HepG2 (cell line): ENCODE results near the gene BLCAP. TPM values are rescaled to one million over a fixed set of nuclear protein-coding genes. Genes with fewer than 3 reads are reported as not detected.

Experiments
- ARID5B ChIP-seq: IDR thresholded peaks from 2 replicates; pipeline ENCODE4 v1.4.0; 2020; ENCODE audit warnings: mild to moderate bottlenecking, missing genetic modification reagents
- ELF4 ChIP-seq: sonication (generic); formaldehyde crosslinking; IDR thresholded peaks from 2 replicates; pipeline ENCODE4 v1.5.0; 2020; ENCODE audit warnings: missing genetic modification reagents, mild to moderate bottlenecking, moderate library complexity, borderline replicate concordance
- EP300 ChIP-seq, 3 experiments: sonication (generic) in 1 of 3; formaldehyde crosslinking in 1 of 3; IDR thresholded peaks; 2 replicates each; pipeline versions ENCODE4 v1.5.1 to v1.6.1; 2011 to 2020; ENCODE audit warnings: low read depth in 2 of 3, low read length in 2 of 3, borderline replicate concordance in 1 of 3, improper control_type of control experiment in 1 of 3, mild to moderate bottlenecking in 1 of 3, missing genetic modification reagents in 1 of 3, moderate library complexity in 1 of 3
- FOXA3 ChIP-seq: IDR thresholded peaks from 2 replicates; pipeline ENCODE4 v1.6.1; 2016; ENCODE audit warnings: missing genetic modification reagents, missing compliant biosample characterization
- GABPB1 ChIP-seq: IDR thresholded peaks from 2 replicates; pipeline ENCODE4 v1.6.1; 2016; ENCODE audit warnings: mild to moderate bottlenecking, missing genetic modification reagents, moderate library complexity, missing compliant biosample characterization
- GMEB2 ChIP-seq: IDR thresholded peaks from 2 replicates; pipeline ENCODE4 v1.6.1; 2016; ENCODE audit warnings: missing biosample characterization, missing genetic modification reagents, low read depth
- MEF2D ChIP-seq: sonication (generic); formaldehyde crosslinking; IDR thresholded peaks from 2 replicates; pipeline ENCODE4 v1.5.1; 2020; ENCODE audit warnings: mild to moderate bottlenecking, missing genetic modification reagents
- NFIC ChIP-seq: IDR thresholded peaks from 2 replicates; pipeline ENCODE4 v1.6.1; 2012; ENCODE audit warnings: mild to moderate bottlenecking, low read length, inconsistent platforms
- PAXIP1 ChIP-seq: sonication (generic); formaldehyde crosslinking; conservative IDR thresholded peaks from 2 replicates; pipeline ENCODE4 v1.4.0; 2020; ENCODE audit warnings: mild to moderate bottlenecking, missing genetic modification reagents, moderate library complexity
- POGK ChIP-seq: sonication (generic); formaldehyde crosslinking; conservative IDR thresholded peaks from 2 replicates; pipeline ENCODE4 v1.8.0; 2022; ENCODE audit warnings: mild to moderate bottlenecking, moderate library complexity, missing genetic modification reagents
- SPEN ChIP-seq: sonication (generic); formaldehyde crosslinking; IDR thresholded peaks from 2 replicates; pipeline ENCODE4 v1.5.1; 2020; ENCODE audit warnings: low read depth, mild to moderate bottlenecking, missing genetic modification reagents
- TOE1 ChIP-seq: sonication (generic); formaldehyde crosslinking; IDR thresholded peaks from 2 replicates; pipeline ENCODE4 v1.4.0; 2020; ENCODE audit warnings: mild to moderate bottlenecking, missing genetic modification reagents
- ZBTB2 ChIP-seq: sonication (generic); formaldehyde crosslinking; IDR thresholded peaks from 2 replicates; pipeline ENCODE4 v1.8.0; 2022; ENCODE audit warnings: low read depth, missing genetic modification reagents
- ZFP36L2 ChIP-seq: sonication (generic); formaldehyde crosslinking; IDR thresholded peaks from 2 replicates; pipeline ENCODE4 v1.4.0; 2020; ENCODE audit warnings: missing genetic modification reagents
- ZNF3 ChIP-seq: IDR thresholded peaks from 2 replicates; pipeline ENCODE4 v1.7.0; 2017; ENCODE audit warnings: inconsistent platforms
- ZNF678 ChIP-seq: sonication (generic); formaldehyde crosslinking; IDR thresholded peaks from 2 replicates; pipeline ENCODE4 v1.4.0; 2020; ENCODE audit warnings: mild to moderate bottlenecking, missing genetic modification reagents
- ZNF724P ChIP-seq: sonication (generic); formaldehyde crosslinking; IDR thresholded peaks from 2 replicates; pipeline ENCODE4 v1.8.0; 2022; ENCODE audit warnings: missing genetic modification reagents, borderline replicate concordance
- polyA plus RNA-seq, 8 experiments: library from polyadenylated mRNA; depleted of rRNA in 3 of 8; stranded (reverse) in 7 of 8; unstranded in 1 of 8; fragments of >200 nt; fragmentation: Illumina TruSeq in 4 of 8; extraction: Trizol in 4 of 8; gene quantifications; 2 replicates each; pipeline versions ENCODE4 v1.2.1 to v1.2.3, GENCODE V29; 2011 to 2016; ENCODE audit warnings: low read depth in 4 of 8, missing spikeins in 1 of 8, mixed read lengths in 1 of 8; ENCODE audit not compliant: insufficient read depth in 1 of 8
- total RNA-seq, 5 experiments: library from RNA; depleted of rRNA; stranded (reverse); fragments of >200 nt; fragmentation: Illumina TruSeq; extraction: Trizol; gene quantifications; 2 replicates each; pipeline ENCODE4 v1.2.3, GENCODE V29; 2016; ENCODE audit warnings: low read depth in 1 of 5

Gene BLCAP
- total and polyA plus RNA-seq, 2 of the 13 experiments (the other 11 are each of a cell fraction or from before 2014, with no cell fraction given): 52.4 to 86.8 TPM

- TF ChIP-seq ZBTB2 (no peak), EP300 (IDR thresholded peaks at IDR 0.05; ENCODE audit: low read depth in 2 of 2, low read length in 2 of 2) (peak in 1 of 2 experiments; percentile 55; a peak in 1 of 4 replicates), EP300 (CRISPR knock-in tag; IDR thresholded peaks at IDR 0.05; ENCODE audit: borderline replicate concordance) (no peak), ELF4 (CRISPR knock-in tag) (no peak), ZNF3 (CRISPR knock-in tag) (no peak), GMEB2 (CRISPR knock-in tag) (no peak), FOXA3 (CRISPR knock-in tag) (peak; percentile 51; the same call in 1 of the 2 replicates), GABPB1 (no peak), MEF2D (CRISPR knock-in tag) (no peak), SPEN (CRISPR knock-in tag) (no peak), TOE1 (CRISPR knock-in tag) (no peak), PAXIP1 (peak; percentile 57), ZNF724P (CRISPR knock-in tag) (peak; percentile 59; the same call in 1 of the 2 replicates), ARID5B (peak; percentile 81), ZNF678 (CRISPR knock-in tag) (no peak), ZFP36L2 (CRISPR knock-in tag) (no peak), POGK (no peak), NFIC (no peak)
Observed at GRCh38 chr20:37542281-37542680, 14.6 kb upstream of the BLCAP start (continued).
